ENCODE results near the gene OR5K1.

The OR5K1 gene
- 0 reads per million in 2 donors for total RNA-seq

- no peak for DNase-seq
Measured at GRCh38 chr3:98462901-98463300, at the start of gene OR5K1. Gene OR5K1 (plus strand): TSS chr3:98463201. CDS start chr3:98469577, 6,376 bp downstream.

GRCh38 chr3:98432575-98432974 lies 30.4 kb upstream of the OR5K1 start:
- no peak for DNase-seq

DNA sequence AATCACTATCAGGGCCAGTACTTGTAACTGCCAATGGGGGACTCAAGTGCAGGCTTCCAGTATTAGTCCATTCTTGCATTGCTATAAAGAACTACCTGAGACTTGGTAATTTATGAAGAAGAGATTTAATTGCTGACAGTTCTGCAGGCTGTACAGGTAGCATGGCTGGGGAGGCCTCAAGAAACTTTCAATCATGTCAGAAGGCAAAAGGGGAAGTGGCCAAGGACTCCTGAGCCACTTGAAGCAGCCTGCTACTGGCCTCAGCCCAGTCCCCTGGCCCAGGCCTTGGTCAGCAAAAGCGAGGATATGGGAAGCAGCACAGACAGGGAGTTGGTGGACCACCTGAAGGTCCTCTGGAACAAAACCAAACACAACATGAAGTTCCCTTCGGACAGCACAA lies 29.2 kb upstream of the OR5K1 start:
- DNase-seq: no peak

DNA sequence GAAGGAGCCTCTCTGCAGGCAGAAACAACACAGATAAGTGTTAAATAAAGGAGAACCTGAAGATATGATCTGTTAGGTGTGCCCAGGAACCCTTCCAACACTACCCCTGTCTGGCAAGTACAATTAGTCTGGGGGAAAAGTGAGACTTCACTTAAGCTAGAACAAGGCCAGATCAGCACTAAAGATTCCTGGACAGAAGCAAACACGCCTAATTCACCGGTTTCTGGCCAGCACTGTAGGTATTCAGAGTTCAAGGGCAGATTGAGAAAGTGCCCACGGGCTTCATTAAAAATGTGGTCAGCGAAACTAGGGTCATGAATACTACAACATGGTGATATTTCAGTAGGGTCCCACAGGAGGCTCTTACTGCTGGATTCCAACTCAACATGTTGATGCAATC lies 28.6 kb upstream of the OR5K1 start:
- no peak for DNase-seq

GRCh38 chr3:98440283-98440682 lies 22.7 kb upstream of the OR5K1 start:
- DNase-seq: no peak

DNA sequence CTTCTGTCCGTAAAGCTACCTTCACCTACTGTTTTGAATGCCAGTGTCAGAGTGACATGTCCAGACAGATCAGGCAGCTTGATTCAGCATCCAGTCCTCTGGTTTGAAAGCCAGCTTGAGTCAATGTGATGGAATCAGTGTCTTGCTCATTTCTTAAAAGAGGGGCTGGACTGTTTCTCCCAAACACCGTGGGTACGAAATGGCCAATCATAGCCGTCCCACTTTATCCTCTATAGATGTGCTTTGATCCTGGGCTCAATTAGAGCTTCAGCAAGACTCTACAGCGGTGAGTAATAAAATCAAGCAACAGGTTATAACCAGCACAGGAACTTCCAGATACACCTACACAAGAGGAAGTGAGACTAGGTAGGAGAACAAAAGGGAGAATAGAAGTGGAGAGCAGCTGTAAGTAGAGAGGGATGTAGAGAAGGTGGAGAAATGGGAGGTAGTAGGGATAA lies 17.0 kb upstream of the OR5K1 start:
- no peak for DNase-seq

GRCh38 chr3:98449606-98450193 lies 13.3 kb upstream of the OR5K1 start:
- DNase-seq: no peak

GRCh38 chr3:98450372-98450771 lies 12.6 kb upstream of the OR5K1 start:
- no peak for DNase-seq

- DNase-seq: no peak
Measured at GRCh38 chr3:98453827-98454226, 9.2 kb upstream of the OR5K1 start.

- no peak for DNase-seq
Measured at GRCh38 chr3:98454929-98455328, 8.1 kb upstream of the OR5K1 start.

- no peak for DNase-seq
Measured at GRCh38 chr3:98457543-98457942, 5.5 kb upstream of the OR5K1 start.

DNA sequence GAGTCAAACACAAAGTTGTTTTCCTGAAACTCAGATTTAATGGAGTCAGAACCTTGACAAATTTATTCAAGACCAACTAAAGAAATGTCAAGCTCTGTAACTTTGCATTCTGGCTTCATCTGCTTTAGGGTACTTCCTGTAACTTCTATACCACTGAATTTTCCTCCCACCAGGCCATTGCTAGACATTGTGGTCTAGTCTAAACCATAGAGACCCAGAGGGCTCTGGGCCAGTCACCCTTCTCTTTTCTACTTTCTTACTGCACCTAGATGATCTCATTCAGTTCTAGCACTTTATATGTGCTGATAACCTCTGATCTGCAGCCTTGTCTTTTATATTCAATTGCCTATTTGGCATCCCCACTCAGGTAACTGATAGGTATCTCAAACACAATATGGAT lies 2.8 kb upstream of the OR5K1 start:
- no peak for DNase-seq

GRCh38 chr3:98482717-98483482 lies 19.9 kb downstream of the OR5K1 start:
- DNase-seq: no peak

DNA sequence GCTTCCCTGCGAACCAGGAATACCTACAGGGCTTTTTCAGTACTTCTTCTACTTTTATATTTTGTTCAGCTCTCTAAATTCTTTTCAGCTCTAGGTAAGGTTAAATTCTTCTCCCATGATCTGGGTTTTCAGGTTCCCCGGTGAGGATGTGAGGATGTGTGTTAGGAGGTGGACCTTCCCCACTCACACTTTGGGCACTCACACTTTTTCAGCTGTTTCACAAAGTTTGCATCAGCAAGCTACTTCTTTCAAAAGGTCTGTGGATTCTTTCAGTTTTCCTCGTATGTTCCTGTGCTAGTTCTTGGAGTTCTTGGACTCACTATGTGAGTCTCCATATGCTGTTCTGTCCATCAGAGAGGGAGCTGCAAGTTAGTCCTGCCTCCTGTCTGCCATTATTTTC lies 20.6 kb downstream of the OR5K1 start:
- no peak for DNase-seq

DNA sequence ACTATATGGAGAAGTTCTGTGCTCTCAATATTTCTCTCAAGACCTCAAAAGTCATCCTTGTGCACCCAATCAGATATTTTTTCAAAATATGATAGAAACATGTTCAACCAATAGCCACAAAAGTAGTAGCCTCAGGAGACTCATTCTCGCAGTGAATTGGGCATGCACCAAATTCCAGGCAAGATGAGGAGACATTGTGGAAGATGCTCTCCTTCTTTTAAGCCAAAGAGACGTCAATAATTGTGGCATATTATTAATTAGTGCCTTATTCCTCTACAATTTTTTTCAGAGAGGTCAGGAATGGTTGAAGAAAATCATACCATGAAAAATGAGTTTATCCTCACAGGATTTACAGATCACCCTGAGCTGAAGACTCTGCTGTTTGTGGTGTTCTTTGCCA lies 34.4 kb downstream of the OR5K1 start, which contains the start of gene OR5K2:
OR5K2 (plus strand) TSS at position 301 of the 400 bp plus-strand sequence; CDS start at position 301, 0 bp downstream.
- DNase-seq: no peak

DNA sequence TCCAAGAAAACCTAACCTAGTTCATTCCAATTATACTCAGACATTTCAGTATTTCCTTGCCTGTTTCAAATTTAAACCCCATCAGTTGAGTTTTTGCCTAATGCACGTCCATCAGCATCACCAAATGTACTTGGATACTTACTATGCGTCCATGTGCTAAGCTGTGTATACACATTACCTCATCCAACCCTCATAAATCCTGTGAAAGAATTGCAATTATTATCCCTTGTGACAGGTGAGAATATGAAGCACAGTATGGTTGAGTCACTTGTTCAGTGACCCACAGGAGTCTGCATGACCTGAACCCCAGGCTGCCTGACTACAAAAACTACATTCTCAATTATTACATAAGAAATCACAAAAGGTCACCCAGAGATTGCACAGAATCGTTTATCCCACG lies 37.0 kb downstream of the OR5K1 start:
- DNase-seq: no peak

- DNase-seq: no peak
Measured at GRCh38 chr3:98501270-98501669, 38.3 kb downstream of the OR5K1 start.

DNA sequence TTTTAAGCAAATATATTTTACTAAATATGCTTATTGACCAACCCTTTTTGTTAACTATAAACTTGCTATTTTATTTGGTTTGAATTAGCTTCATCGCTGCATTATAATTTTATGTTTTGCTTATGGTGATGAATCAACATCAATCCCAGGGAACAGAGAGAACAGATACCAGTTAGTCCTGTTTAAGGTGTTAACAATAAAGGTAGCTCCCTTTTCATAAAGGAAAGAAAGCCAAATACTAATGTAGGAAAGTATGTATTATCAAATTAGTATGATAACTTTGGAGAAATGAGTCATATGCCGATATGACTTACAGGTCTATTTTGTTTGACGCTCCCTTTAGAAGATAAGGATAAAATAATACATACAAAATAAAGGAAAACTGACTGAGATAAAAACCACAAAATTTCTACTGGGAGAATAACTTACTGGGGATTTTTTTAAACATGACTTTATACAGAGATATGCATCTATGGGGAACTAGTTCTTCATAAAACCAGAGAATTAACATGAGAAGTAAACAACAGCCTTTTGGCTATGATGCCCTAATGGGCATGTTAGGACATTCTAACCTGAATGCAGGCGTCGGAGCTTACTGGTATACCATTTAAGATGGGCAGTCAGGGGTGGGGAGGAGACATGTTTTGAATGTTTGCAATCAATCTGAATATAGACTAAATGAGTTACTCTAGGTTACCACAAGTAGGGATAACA lies 39.0 kb downstream of the OR5K1 start:
- no peak for DNase-seq

- DNase-seq: no peak
Measured at GRCh38 chr3:98504539-98504938, 41.5 kb downstream of the OR5K1 start.

- DNase-seq: no peak
Measured at GRCh38 chr3:98508582-98508981, 45.6 kb downstream of the OR5K1 start.

DNA sequence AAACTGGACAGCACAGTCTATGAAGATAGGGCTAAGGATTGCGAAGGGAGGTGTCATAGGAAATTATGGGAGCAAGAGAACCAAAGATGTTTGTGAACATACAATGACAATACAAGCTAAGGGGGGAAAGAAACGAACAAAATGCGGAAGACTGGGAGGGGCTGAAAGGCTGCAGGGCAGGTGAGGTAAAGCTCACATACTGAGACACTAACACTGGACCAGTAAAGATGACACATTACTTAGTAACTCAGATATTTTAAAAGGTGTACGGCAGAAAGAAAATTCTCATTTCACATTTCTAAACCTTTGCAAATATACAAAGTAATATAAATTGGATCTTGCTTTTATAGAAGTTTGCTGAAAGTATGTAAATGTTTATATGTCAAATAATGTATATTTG lies 49.6 kb downstream of the OR5K1 start:
- no peak for DNase-seq

GRCh38 chr3:98513091-98513511 lies 50.1 kb downstream of the OR5K1 start:
- no peak for DNase-seq

DNA sequence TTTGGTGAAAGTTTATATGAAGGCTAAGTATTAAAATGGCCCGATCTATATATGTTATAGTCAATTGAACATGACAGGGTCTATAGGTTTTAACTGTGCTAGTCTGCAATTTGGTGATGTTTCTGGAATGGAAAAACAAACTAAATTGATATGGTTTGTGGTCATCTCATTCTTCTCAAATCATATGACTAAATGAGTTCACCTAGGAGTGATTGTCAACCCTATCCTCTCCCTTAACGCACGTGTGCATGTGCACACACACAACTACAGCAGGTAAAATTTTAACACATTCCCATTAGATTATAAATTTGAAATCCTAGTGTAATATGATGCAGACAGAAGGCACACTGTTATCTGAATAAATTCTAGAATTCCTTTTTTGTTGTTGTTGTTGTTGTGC lies 50.7 kb downstream of the OR5K1 start:
- no peak for DNase-seq

GRCh38 chr3:98514948-98515347 lies 51.9 kb downstream of the OR5K1 start:
- DNase-seq: no peak

Data from T-helper 9 cell (primary cell).